Stimulated activated CD8-positive, alpha-beta memory T cell treated with anti-CD3 and anti-CD28 coated beads, Interleukin-7, amount 100 ng/mL, for 1 hour (primary cell): Measurements from ENCODE around the gene GP1BA.

ENCODE experiments used
- DNase-seq, 2 donors: peaks; one replicate each; pipeline ENCODE4 v3.0.0-alpha.2; 2020; ENCODE audit warnings: low read depth in 2 of 2

Gene GP1BA

GRCh38 chr17:4973256-4974114, 41.4 kb downstream of the GP1BA start:
- DNase-seq: no peak

GRCh38 chr17:4974115-4974670, 42.1 kb downstream of the GP1BA start:
- DNase-seq: no peak

GRCh38 chr17:4978726-4979125, 46.6 kb downstream of the GP1BA start:
- no peak for DNase-seq

DNA sequence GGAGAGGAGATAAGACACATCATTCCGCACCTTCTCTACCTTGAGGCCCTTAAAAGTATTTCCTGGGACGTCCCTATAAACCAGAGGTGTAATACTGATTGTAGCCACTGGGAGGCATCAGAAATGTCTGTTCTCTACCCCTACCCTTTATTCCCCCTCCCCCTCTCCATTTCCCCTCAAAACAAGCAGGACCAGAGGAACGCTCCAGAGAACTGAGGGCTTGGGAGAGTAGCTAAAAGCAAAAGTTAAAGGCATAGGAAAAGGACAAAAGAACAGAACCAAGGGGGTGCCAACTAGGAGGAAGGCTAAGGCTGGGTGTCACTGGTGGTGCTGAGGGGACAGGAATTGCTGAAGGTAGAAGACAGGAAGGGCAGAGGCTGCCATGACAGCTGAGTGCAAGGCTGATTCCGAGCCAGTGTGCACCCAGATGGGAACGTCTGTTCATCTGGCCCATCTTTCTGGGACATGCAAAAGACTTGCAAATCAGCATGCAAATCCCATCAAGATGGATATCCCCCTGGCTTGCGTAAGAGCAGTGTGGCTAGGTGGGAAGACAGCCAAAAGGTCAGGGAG, 48.7 kb downstream of the GP1BA start:
- DNase-seq: no peak

DNA sequence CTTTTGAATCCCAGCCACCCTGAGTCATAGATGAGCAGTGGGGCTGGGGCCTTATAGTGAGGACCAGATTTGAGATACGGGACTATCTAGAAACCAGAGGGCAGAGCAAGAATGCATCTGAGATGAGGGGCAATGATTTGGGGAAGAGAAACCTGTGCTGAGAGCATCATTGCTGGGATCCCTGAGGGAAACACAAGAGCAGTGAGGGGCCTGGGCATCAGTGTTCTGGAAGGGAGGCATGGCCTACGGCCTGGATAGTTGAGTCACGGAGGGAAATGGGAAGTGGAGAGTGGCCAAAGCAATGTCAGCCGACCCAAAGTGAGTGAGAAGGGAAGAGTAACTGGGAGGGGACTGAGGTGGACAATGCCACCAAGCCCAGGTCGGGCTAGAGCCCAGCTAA, 50.2 kb downstream of the GP1BA start:
- no peak for DNase-seq
